Stimulated activated CD4-positive, alpha-beta T cell treated with anti-CD3 and anti-CD28 coated beads, Interleukin-2, amount 100 ng/mL, for 48 hours (primary cell): ENCODE data around the gene FAM229B.

Experiments
- DNase-seq, 2 donors: peaks; one replicate each; pipeline ENCODE4 v3.0.0-alpha.2; 2020

FAM229B gene

DNA sequence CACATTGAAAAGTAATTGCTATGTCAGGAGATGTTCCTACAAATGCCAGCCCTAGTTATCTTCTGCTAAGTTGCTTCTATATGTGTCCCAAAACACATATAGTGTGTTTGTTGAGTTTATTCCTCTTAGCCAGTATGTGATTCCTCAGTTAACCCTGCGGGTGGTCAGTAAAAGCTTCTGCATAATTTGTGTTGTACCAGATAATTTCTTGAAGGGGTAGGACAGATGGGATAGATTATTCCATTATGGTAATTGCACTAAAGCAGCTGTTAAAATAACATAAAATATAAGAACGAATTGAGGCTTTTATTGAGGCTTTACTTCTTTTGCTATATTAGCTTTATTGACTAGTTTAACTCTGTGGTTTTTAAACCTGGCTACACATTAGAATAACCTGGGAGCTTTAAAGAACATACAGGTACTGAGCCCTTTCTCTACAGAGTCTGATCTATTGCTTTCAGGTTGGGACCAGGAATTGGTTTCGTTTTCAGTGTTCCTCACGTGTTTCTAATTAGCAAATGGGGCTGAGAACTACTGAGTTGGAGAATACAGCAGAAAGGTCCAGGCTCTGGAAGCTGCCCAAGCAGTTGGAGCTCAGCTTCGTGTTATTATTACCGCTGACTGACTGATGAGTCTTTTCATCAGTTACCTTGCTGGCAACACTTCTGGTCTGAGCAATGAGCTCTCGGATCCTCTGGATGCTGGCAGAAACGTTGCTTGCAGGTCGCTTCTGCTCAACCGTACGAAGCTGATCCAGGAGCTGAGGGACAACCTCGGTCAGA, 56.9 kb downstream of the FAM229B start:
- DNase-seq: no peak

DNA sequence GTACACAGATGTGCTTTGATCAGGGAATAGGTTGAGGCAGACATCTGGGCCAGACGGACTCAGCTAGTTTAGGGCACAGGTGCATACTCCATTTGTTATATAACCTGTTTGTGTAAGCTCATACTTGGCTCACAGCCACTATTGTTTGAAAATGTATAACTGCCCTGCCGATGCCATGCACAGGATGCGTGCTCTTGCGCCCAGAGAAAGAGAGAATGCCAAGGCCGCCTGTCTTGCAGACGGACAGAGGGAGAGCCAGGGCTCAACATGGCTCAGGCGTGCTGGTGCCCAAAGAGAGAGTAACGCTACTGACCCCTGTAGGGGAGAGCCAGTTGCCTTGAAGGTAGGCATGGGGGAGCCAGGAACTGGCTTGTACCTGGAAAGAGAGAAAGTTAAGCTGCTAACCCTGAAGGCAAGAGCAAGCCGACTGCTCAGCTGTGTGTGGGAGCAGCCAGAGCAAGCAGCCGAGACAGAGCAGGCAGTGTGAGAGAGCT, 57.7 kb downstream of the FAM229B start:
- DNase-seq: no peak

DNA sequence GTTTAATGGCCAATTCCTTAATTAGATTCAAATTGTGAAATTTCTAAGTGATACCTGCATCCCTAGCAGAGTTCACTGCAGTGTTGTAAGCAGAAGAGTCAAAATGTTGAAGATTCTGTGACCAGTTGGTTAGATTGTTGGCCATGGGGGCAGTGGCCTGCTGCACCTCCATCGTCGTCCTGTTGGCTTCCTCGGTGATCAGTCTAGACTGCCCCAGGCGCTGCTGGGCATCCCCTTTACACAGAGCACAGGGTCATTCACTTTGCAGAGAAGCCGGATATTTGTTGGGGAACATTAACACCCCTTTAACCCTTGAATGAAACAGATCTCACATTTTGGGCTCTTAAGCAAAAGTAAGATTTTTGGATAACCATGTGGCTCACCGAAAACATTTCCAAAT, 60.7 kb downstream of the FAM229B start:
- DNase-seq: no peak

DNA sequence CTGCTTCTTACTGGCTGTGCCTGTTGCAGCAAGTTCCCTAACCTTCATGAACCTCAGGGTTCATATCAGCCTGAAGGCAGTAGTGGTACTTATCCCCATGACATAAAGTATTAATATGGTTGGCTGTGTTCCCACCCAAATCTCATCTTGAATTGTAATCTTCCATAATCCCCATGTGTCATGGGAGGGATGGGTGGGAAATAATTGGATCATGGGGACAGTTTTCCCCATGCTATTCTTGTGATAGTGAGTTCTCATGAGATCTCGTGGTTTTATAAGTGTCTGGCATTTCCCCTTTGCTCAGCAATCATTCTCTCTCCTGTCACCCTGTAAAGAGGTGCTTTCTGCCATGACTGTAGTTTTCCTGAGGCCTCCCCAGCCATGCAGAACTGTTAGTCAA, 61.8 kb downstream of the FAM229B start:
- DNase-seq: no peak

DNA sequence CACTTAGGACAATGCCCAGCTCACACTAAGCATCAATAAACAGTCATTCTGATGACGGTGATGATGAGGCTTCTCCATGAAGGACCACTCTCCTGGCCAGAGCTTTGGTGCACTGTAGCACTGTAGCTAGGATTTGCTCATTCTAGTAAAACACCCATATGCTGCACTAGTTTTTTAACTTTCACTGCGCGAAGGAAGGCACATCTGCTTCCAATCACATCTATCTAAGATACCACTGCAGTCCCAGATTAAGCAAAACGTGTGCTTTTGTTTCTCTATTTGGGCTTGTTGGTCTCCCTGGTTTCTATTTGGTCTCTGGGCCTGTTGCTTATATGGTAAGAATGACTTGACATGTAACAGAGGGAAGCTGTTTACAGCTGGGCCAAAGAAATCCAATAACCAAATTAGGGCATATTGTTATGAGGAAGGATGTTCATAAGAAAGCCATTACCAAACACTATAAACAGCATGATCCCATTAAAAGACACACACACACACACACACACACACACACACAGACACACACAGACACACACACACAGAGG, 62.4 kb downstream of the FAM229B start:
- no peak for DNase-seq

DNA sequence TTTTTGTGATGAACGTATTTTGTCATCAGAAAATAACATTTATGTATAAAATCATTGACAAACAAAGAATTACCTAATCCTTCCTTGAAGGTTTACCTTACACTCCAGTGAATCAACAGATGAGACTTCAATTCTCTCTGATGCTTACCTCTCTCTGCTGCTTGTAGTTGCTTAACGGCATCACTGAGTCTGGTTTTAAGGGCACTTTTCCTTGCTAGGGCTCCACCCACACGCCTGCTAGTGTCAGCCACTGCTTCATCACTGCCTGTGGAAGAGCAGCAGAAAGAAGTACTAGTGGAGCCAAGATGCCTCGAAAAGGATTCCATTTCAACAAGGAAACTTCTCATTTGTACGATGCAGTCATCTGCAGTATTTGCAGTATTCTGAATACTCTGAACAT, 63.0 kb downstream of the FAM229B start:
- DNase-seq: no peak
